ENCODE measurements around the gene DCC. TPM values are rescaled to one million over a fixed set of nuclear protein-coding genes. Genes with fewer than 3 reads are reported as not detected.

Gene DCC
- total and polyA plus RNA-seq, 11 donors, result 0.02 TPM; not detected in 10

DNA sequence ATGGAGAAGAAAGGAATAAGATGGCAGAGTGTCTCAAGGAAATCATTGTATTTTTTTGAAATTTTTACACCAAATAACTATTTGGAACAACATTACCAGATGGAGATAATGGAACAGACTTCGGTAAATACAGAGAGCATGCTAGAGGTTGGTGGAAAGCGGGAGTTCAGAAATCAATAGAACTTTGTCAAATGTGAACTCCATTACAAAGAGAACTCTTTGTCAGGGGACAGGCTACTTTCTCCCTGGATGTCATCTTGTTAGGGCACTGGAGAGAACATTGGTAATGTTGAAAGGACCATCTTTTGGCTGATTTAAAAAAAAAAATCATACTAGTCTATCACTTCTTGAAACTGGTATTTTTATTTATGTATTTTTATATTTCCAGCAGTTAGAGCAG lies 30.8 kb downstream of the DCC start:
- 86 to 91% (median 90%) methylated on average over 2 of the region's 2 CpGs for WGBS, 4 donors
- TF ChIP-seq POLR2A (IDR thresholded peaks at IDR 0.05), result no peak
- TF ChIP-seq, protein P1, sequence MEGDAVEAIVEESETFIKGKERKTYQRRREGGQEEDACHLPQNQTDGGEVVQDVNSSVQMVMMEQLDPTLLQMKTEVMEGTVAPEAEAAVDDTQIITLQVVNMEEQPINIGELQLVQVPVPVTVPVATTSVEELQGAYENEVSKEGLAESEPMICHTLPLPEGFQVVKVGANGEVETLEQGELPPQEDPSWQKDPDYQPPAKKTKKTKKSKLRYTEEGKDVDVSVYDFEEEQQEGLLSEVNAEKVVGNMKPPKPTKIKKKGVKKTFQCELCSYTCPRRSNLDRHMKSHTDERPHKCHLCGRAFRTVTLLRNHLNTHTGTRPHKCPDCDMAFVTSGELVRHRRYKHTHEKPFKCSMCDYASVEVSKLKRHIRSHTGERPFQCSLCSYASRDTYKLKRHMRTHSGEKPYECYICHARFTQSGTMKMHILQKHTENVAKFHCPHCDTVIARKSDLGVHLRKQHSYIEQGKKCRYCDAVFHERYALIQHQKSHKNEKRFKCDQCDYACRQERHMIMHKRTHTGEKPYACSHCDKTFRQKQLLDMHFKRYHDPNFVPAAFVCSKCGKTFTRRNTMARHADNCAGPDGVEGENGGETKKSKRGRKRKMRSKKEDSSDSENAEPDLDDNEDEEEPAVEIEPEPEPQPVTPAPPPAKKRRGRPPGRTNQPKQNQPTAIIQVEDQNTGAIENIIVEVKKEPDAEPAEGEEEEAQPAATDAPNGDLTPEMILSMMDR (IDR thresholded peaks at IDR 0.05), result no peak
- ATAC-seq, result no peak

DNA sequence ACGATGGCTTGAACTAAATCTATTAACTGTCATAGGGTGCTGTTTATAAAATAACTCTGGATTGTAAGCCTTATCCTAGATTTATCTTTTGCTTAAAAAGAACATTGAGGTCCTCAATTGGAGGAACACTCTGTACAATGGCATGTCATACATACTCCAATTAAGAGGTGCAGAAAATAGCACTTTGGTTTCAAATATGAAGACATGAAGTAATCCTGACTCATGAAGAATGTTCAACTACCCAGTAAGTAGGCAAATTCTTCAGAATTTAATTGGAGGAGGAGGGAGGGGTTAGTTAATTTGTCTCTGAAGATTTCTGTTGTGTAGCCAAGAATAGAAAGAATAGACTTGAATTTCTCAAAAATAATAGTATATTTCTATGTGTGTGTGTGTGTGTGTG lies 36.1 kb downstream of the DCC start:
- intact Hi-C loops (cut with DNase I), result no loop called here

More for the DNA sequence above, 30.8 kb downstream of the DCC start:
- Histone ChIP-seq H3K27me3 (no peaks in the 10 kb centered on the region), H3K4me3 (no peak overlapping the region), H3K27ac (no peak overlapping the region), H3K36me3 (no peaks in the 10 kb centered on the region), H3K9me3 (no peaks in the 10 kb centered on the region), H3K4me1 (no peaks in the 10 kb centered on the region)
- intact Hi-C loops (cut with DNase I), result no loop called here
- DNase-seq, result no peak

DNA sequence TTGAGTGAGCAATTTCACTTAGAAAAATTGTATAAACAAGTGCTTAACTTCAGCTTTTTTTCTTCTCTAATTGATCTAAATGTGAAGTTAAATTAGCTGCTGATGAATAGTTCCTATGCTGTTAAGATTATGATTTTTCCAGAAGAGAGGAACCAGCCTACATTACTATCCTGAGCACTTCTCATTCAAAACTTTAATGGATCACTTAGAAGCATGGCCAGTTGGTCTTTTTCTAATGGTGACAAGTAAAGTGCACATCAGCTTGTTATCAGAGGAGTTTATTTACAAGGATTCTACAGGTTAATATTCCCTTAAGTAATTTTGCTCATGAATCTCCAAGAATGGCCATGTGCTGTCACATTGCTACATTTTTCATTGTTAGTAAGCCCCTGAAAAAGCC lies 37.1 kb downstream of the DCC start:
- no peaks in the 10 kb centered on the region for H3K9me3 ChIP-seq
- no peaks in the 10 kb centered on the region for H3K36me3 ChIP-seq
- H3K4me1 ChIP-seq, result no peaks in the 10 kb centered on the region
- no peak overlapping the region for H3K27ac ChIP-seq
- no peak for DNase-seq
- ATAC-seq, result no peak
- intact Hi-C loops (cut with DNase I), result no loop called here
- TF ChIP-seq, protein P1 (IDR thresholded peaks at IDR 0.05), result no peak
- no peak for TF ChIP-seq POLR2A (IDR thresholded peaks at IDR 0.05)
- no peaks in the 10 kb centered on the region for H3K27me3 ChIP-seq
- H3K4me3 ChIP-seq, result no peak overlapping the region

More for the DNA sequence above, 36.1 kb downstream of the DCC start:
- ATAC-seq, result no peak
- Histone ChIP-seq H3K27ac (no peak overlapping the region), H3K36me3 (no peaks in the 10 kb centered on the region), H3K9me3 (no peaks in the 10 kb centered on the region), H3K4me3 (no peak overlapping the region), H3K27me3 (no peaks in the 10 kb centered on the region), H3K4me1 (no peaks in the 10 kb centered on the region)
- 26 to 67% (median 55%) methylated on average over 1 of the region's 1 CpG for WGBS, 4 donors
- TF ChIP-seq, protein P1 (IDR thresholded peaks at IDR 0.05), result no peak
- TF ChIP-seq POLR2A (IDR thresholded peaks at IDR 0.05), result no peak
- DNase-seq, result no peak

DNA sequence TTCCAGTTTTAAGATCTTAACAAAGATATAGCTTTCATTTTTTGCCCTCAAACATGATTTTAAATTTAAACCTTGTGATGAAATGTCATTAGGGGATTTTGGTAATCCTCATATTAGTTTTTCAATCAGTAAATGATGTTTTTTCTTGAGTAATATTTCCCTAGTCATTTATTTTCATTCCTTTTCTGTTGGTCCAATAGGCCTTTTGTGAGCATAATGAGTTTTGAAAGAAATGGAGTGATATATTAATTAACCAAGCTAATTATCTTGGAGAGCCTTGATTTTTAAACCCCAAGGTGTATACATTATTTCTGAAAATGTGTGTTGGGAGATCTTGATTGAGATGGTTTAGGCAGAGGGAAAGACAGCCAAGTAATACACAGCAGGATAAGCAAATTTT lies 46.3 kb downstream of the DCC start:
- no peak for TF ChIP-seq POLR2A (IDR thresholded peaks at IDR 0.05)
- TF ChIP-seq, protein P1 (IDR thresholded peaks at IDR 0.05), result no peak
- intact Hi-C loops (cut with DNase I), result no loop called here
- H3K4me1 ChIP-seq, result no peaks in the 10 kb centered on the region
- H3K9me3 ChIP-seq, result no peaks in the 10 kb centered on the region
- DNase-seq (no peak), ATAC-seq (no peak)
- H3K4me3 ChIP-seq, result no peak overlapping the region
- H3K27me3 ChIP-seq, result no peaks in the 10 kb centered on the region
- no peaks in the 10 kb centered on the region for H3K36me3 ChIP-seq
- no peak overlapping the region for H3K27ac ChIP-seq
